ENCODE measurements around the gene MRPS6.

Gene MRPS6

GRCh38 chr21:34075760-34076660, 2.6 kb downstream of the MRPS6 start:
- no peak overlapping the region for H3K4me3 ChIP-seq (ENCODE audit: low read length)

GRCh38 chr21:34076835-34077234, 3.5 kb downstream of the MRPS6 start:
- no peak overlapping the region for H3K4me3 ChIP-seq (ENCODE audit: low read length)
- DNase-seq (ENCODE audit: low read depth) = no peak
- TF ChIP-seq CTCF (IDR thresholded peaks at IDR 0.05; ENCODE audit: insufficient read depth, low read depth, low read length, missing control alignments) = no peak

More at GRCh38 chr21:34075760-34076660, 2.6 kb downstream of the MRPS6 start:
- DNase-seq (ENCODE audit: low read depth) = peak; percentile 35
- no peak for TF ChIP-seq CTCF (IDR thresholded peaks at IDR 0.05; ENCODE audit: insufficient read depth, low read depth, low read length, missing control alignments)

GRCh38 chr21:34077888-34078287, 4.5 kb downstream of the MRPS6 start:
- no peak for TF ChIP-seq CTCF (IDR thresholded peaks at IDR 0.05; ENCODE audit: insufficient read depth, low read depth, low read length, missing control alignments)
- H3K4me3 ChIP-seq (ENCODE audit: low read length) = no peak overlapping the region
- no peak for DNase-seq (ENCODE audit: low read depth)

GRCh38 chr21:34078915-34079314, 5.5 kb downstream of the MRPS6 start:
- DNase-seq (ENCODE audit: low read depth) = no peak
- no peak overlapping the region for H3K4me3 ChIP-seq (ENCODE audit: low read length)

GRCh38 chr21:34080710-34081109, 7.3 kb downstream of the MRPS6 start:
- H3K4me3 ChIP-seq (ENCODE audit: low read length) = no peak overlapping the region
- TF ChIP-seq CTCF (IDR thresholded peaks at IDR 0.05; ENCODE audit: insufficient read depth, low read depth, low read length, missing control alignments) = no peak
- no peak for DNase-seq (ENCODE audit: low read depth)

More at GRCh38 chr21:34078915-34079314, 5.5 kb downstream of the MRPS6 start:
- no peak for TF ChIP-seq CTCF (IDR thresholded peaks at IDR 0.05; ENCODE audit: insufficient read depth, low read depth, low read length, missing control alignments)

- TF ChIP-seq CTCF (IDR thresholded peaks at IDR 0.05; ENCODE audit: insufficient read depth, low read depth, low read length, missing control alignments) = no peak
- H3K4me3 ChIP-seq (ENCODE audit: low read length) = no peak overlapping the region
- DNase-seq (ENCODE audit: low read depth) = no peak
Measured at GRCh38 chr21:34082769-34083168, 9.4 kb downstream of the MRPS6 start.

- H3K4me3 ChIP-seq (ENCODE audit: low read length) = no peak overlapping the region
- no peak for TF ChIP-seq CTCF (IDR thresholded peaks at IDR 0.05; ENCODE audit: insufficient read depth, low read depth, low read length, missing control alignments)
- DNase-seq (ENCODE audit: low read depth) = no peak
Measured at GRCh38 chr21:34083357-34083756, 10.0 kb downstream of the MRPS6 start.
